ENCODE data around the gene ATP23.

GRCh38 chr12:57993030-57993429 lies 51.7 kb downstream of the ATP23 start:
- TF ChIP-seq POLR2A (IDR thresholded peaks at IDR 0.05; ENCODE audit: low read length) (no peak), GATA1 (IDR thresholded peaks at IDR 0.05; ENCODE audit: low read depth, low read length) (no peak)
